Aorta (tissue), 5 donors: Measurements from ENCODE around the gene SNX12. TPM values are rescaled to one million over a fixed set of nuclear protein-coding genes. Genes with fewer than 3 reads are reported as not detected.

Source experiments
- ATAC-seq: fragments of 200-7000 bp; cut with Tn5 transposase; one replicate; pipeline ENCODE4 v1.9.1; 2022; ENCODE audit warnings: moderate library complexity; ENCODE audit not compliant: low FRiP score
- DNase-seq, 2 donors: peaks; one replicate each; pipeline ENCODE4 v3.0.0-alpha.2; 2020
- H3K27ac ChIP-seq, 2 donors: one replicate each; pipeline ENCODE4 v1.5.1; 2013; ENCODE audit warnings: low read length in 2 of 2, mild to moderate bottlenecking in 2 of 2, moderate library complexity in 2 of 2, control low read depth in 1 of 2, inconsistent platforms in 1 of 2, low read depth in 1 of 2
- H3K27me3 ChIP-seq, 2 donors: one replicate each; pipeline ENCODE4 v1.6.1; 2013; ENCODE audit warnings: control low read depth in 1 of 2, low read length in 1 of 2, mild to moderate bottlenecking in 1 of 2, moderate library complexity in 1 of 2; ENCODE audit not compliant: insufficient read depth in 2 of 2, control insufficient read depth in 1 of 2
- H3K36me3 ChIP-seq, 2 donors: one replicate each; pipeline ENCODE4 v1.6.1; 2013; ENCODE audit warnings: control low read depth in 1 of 2, low read length in 1 of 2, mild to moderate bottlenecking in 1 of 2; ENCODE audit not compliant: insufficient read depth in 2 of 2, control insufficient read depth in 1 of 2
- H3K4me1 ChIP-seq, 2 donors: one replicate each; pipeline ENCODE4 v1.6.1; 2013; ENCODE audit warnings: low read length in 2 of 2, control low read depth in 1 of 2, mild to moderate bottlenecking in 1 of 2, moderate library complexity in 1 of 2; ENCODE audit not compliant: insufficient read depth in 2 of 2, control insufficient read depth in 1 of 2
- H3K4me3 ChIP-seq, 2 donors: one replicate each; pipeline ENCODE4 v1.5.1; 2013; ENCODE audit warnings: low read length in 2 of 2, control low read depth in 1 of 2, mild to moderate bottlenecking in 1 of 2
- H3K9me3 ChIP-seq: one replicate; pipeline ENCODE4 v1.6.1; 2013; ENCODE audit warnings: mild to moderate bottlenecking, low read length; ENCODE audit not compliant: control insufficient read depth
- WGBS, 2 donors: extraction: QIAGEN DNeasy Blood & Tissue Kit; methylation state at CpG; one replicate each; pipeline ENCODE4 v1.1.7; 2013; 5-methylcytosine and 5-hydroxymethylcytosine counted together
- intact Hi-C, 2 donors: fragments of 100-400 bp; cut with DNase I; formaldehyde crosslinking; loops; one replicate each; pipeline versions ENCODE4 v1.14.2 to v1.15.0; 2022
- polyA plus RNA-seq, 2 donors: library from polyadenylated mRNA; stranded (reverse); fragments of 200-250 nt; gene quantifications; one replicate each; pipeline ENCODE4 v1.2.3, GENCODE V29; 2013
- total RNA-seq, 2 donors: library from RNA; stranded (reverse); fragmentation: NEBNext Ultra II Directional; extraction: Animal tissue kit (Norgen Biotek cat#: 25700); gene quantifications; one replicate each; pipeline ENCODE4 v1.2.1, GENCODE V29; 2021
- donor health status: healthy with polysubstance abuse.
- donor health status: Bipolar disorder and iron deficiency.
- donor health status: DM: no; HTN: no; CAD: no.
- donor health status: DM: no; HTN: no; CAD: no.
- donor health status: DM: yes; HTN: yes; CAD: no.

Gene SNX12
- total and polyA plus RNA-seq, 4 donors, result 31.8 to 66.0 (median 55.3) TPM

DNA sequence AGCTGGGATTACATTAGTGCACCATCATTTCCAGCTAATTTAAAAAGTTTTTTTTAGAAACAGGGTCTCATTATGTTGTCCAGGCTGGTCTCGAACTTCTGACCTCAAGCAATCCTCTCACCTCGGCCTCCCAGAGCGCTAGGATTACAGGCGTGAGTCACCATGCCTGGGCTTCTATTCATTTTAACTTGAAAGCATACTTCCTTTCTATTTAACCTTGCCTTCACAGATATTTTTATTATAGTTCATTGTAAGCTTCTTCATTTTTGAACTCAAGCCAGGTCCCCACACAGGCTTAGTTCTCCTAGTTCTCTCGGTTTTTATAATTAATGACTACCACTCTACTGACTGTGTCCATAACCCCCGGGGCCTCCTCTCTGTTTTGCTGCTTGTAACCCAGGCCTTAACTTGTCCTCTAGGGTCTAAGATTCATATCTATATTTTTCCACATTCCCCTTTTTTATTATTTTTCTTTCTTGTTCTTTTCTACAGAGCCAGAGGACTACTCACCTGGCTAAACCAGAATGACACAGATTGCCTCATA is 50.7 kb downstream of the SNX12 start:
- Histone ChIP-seq H3K36me3 (no peaks in the 10 kb centered on the region), H3K4me3 (no peak overlapping the region), H3K27ac (no peak overlapping the region), H3K27me3 (no peaks in the 10 kb centered on the region), H3K4me1 (no peaks in the 10 kb centered on the region), H3K9me3 (no peaks in the 10 kb centered on the region)
- WGBS, 2 donors, result 63 to 73% methylated on average over 6 of the region's 6 CpGs
- DNase-seq (no peak), ATAC-seq (no peak)
- intact Hi-C loops, result no loop called here

Other genes starting within 250 kb of the SNX12 start
- not detected for gene TEX11, start 159.6 kb downstream of the SNX12 start, total RNA-seq
- gene TEX11, start 159.6 kb downstream of the SNX12 start, polyA plus RNA-seq, result not detected
- not detected for gene SLC7A3, start 137.2 kb downstream of the SNX12 start, total RNA-seq
- gene SLC7A3, start 137.2 kb downstream of the SNX12 start, polyA plus RNA-seq, result not detected
- 10 to 100 TPM; 24.2 to 31.5 TPM for gene FOXO4, start 27.5 kb upstream of the SNX12 start, total RNA-seq
- 10 to 100 TPM; 18.1 to 29.8 TPM for gene FOXO4, start 27.5 kb upstream of the SNX12 start, polyA plus RNA-seq
- not detected for gene CXorf65, start 38.4 kb upstream of the SNX12 start, total RNA-seq
- gene CXorf65, start 38.4 kb upstream of the SNX12 start, polyA plus RNA-seq, result under 1 TPM in 1 of 2 donors, not detected in 1; 0.26 TPM
- gene IL2RG, start 43.2 kb upstream of the SNX12 start, total RNA-seq, result 1 to 10 TPM; 4.4 to 7.1 TPM
- gene IL2RG, start 43.2 kb upstream of the SNX12 start, polyA plus RNA-seq, result 1 to 10 TPM; 1.4 to 7.6 TPM
- gene MED12, start 50.3 kb upstream of the SNX12 start, total RNA-seq, result 10 to 100 TPM; 51.5 to 68.4 TPM
- 10 to 100 TPM in 1 of 2 donors, 1 to 10 TPM in 1; 5.0 to 14.6 TPM for gene MED12, start 50.3 kb upstream of the SNX12 start, polyA plus RNA-seq
- 1 to 10 TPM; 1.5 to 4.5 TPM for gene NLGN3, start 76.5 kb upstream of the SNX12 start, total RNA-seq
- 1 to 10 TPM in 1 of 2 donors, under 1 TPM in 1; 0.63 to 1.2 TPM for gene NLGN3, start 76.5 kb upstream of the SNX12 start, polyA plus RNA-seq
- not detected for gene GJB1, start 154.9 kb upstream of the SNX12 start, total RNA-seq
- 1 to 10 TPM in 1 of 2 donors, not detected in 1; 2.0 TPM for gene GJB1, start 154.9 kb upstream of the SNX12 start, polyA plus RNA-seq
- gene ZMYM3, start 185.8 kb upstream of the SNX12 start, total RNA-seq, result 10 to 100 TPM; 14.5 to 26.0 TPM
- gene ZMYM3, start 185.8 kb upstream of the SNX12 start, polyA plus RNA-seq, result 10 to 100 TPM in 1 of 2 donors, 1 to 10 TPM in 1; 3.8 to 16.3 TPM
- gene NONO, start 215.3 kb upstream of the SNX12 start, total RNA-seq, result 100 to 1,000 TPM; 191 to 208 TPM
- gene NONO, start 215.3 kb upstream of the SNX12 start, polyA plus RNA-seq, result 100 to 1,000 TPM in 1 of 2 donors, 10 to 100 TPM in 1; 85.8 to 158 TPM
- 10 to 100 TPM; 12.6 to 22.3 TPM for gene ITGB1BP2, start 233.4 kb upstream of the SNX12 start, total RNA-seq
- gene ITGB1BP2, start 233.4 kb upstream of the SNX12 start, polyA plus RNA-seq, result 10 to 100 TPM; 10.8 to 14.9 TPM